K562 (cell line): Measurements from ENCODE around the gene NECAP2. TPM values are rescaled to one million over a fixed set of nuclear protein-coding genes. Genes with fewer than 3 reads are reported as not detected.

Experiments used
- CREB1 ChIP-seq, 2 experiments: sonication (generic) in 1 of 2; formaldehyde crosslinking in 1 of 2; IDR thresholded peaks; 2 replicates each; pipeline versions ENCODE4 v1.6.1 to v1.8.0; 2012 to 2022; ENCODE audit warnings: inconsistent platforms in 1 of 2, mild to moderate bottlenecking in 1 of 2, missing genetic modification reagents in 1 of 2, moderate library complexity in 1 of 2
- ETV6 ChIP-seq, 3 experiments: fragments of 150-350 bp in 1 of 3; sonication (generic) in 1 of 3; formaldehyde crosslinking in 1 of 3; IDR thresholded peaks; 2 replicates each; pipeline versions ENCODE4 v1.6.1 to v1.8.0; 2014 to 2022; ENCODE audit warnings: borderline replicate concordance in 2 of 3, low read depth in 2 of 3, antibody characterized with exemption in 1 of 3, low read length in 1 of 3, mild to moderate bottlenecking in 1 of 3, missing genetic modification reagents in 1 of 3
- KDM4B ChIP-seq, 2 experiments: fragments of 450-650 bp in 1 of 2; sonication (generic) in 1 of 2; IDR thresholded peaks; 2 replicates each; pipeline ENCODE4 v1.6.1; 2016 to 2017; ENCODE audit warnings: borderline replicate concordance in 2 of 2, antibody characterized with exemption in 1 of 2, low read depth in 1 of 2, mild to moderate bottlenecking in 1 of 2
- KHSRP ChIP-seq: fragments of 450-650 bp; IDR thresholded peaks from 2 replicates; pipeline ENCODE4 v1.6.1; 2017
- POLR3G ChIP-seq: IDR thresholded peaks from 2 replicates; pipeline ENCODE4 v1.6.1; 2011; ENCODE audit not compliant: insufficient read length, insufficient replicate concordance; ENCODE audit errors: extremely low read depth
- RBM14 ChIP-seq: fragments of 200-400 bp; formaldehyde crosslinking; IDR thresholded peaks from 2 replicates; pipeline ENCODE4 v1.6.1; 2018; ENCODE audit warnings: low read depth, mild to moderate bottlenecking, low read length, moderate library complexity, borderline replicate concordance; ENCODE audit not compliant: insufficient read depth
- TRIM28 ChIP-seq: fragments of 450-650 bp; IDR thresholded peaks from 2 replicates; pipeline ENCODE4 v1.6.1; 2017
- ZNF24 ChIP-seq: fragments of 450-650 bp; IDR thresholded peaks from 2 replicates; pipeline ENCODE4 v1.6.1; 2016
- ZNF311 ChIP-seq: fragments of 250-450 bp; sonication (Bioruptor Pico); IDR thresholded peaks from 2 replicates; pipeline ENCODE4 v1.4.0; 2020; ENCODE audit warnings: mild to moderate bottlenecking, moderate library complexity
- ZNF316 ChIP-seq: fragments of 450-650 bp; IDR thresholded peaks from 2 replicates; pipeline ENCODE4 v1.6.1; 2016
- polyA plus RNA-seq, 8 experiments: library from polyadenylated mRNA; depleted of rRNA in 4 of 8; stranded (reverse) in 5 of 8; unstranded in 3 of 8; fragments of >200 nt; fragmentation: Nextera tagmentation in 2 of 8; fragmentation: Illumina TruSeq in 1 of 8; extraction: Ambion mirVana in 2 of 8; extraction: Trizol in 1 of 8; gene quantifications; 2 replicates each; pipeline versions ENCODE4 v1.2.1 to v1.2.3, GENCODE V29; 2011 to 2014; ENCODE audit warnings: inconsistent platforms in 1 of 8, missing spikeins in 1 of 8
- total RNA-seq, 7 experiments: library from RNA; depleted of rRNA in 6 of 7; stranded (reverse); fragments of >200 nt in 6 of 7; fragmentation: Illumina TruSeq in 2 of 7; extraction: Trizol in 2 of 7; gene quantifications; 2 replicates each; pipeline versions ENCODE4 v1.2.1 to v1.2.3, GENCODE V29; 2011 to 2021; ENCODE audit warnings: low replicate concordance in 1 of 7
- TF ChIP-seq, protein P1 (sequence below): fragments of 250-450 bp; sonication (Bioruptor Pico); IDR thresholded peaks from 2 replicates; pipeline ENCODE4 v1.5.0; 2021; ENCODE audit warnings: mild to moderate bottlenecking, moderate library complexity
- TF ChIP-seq, protein P2 (sequence below): fragments of 200-600 bp; sonication (generic); IDR thresholded peaks from one replicate; pipeline ENCODE4 v1.6.1; 2012; ENCODE audit warnings: mild to moderate bottlenecking, low read depth, low read length, inconsistent platforms

The NECAP2 gene
- total and polyA plus RNA-seq, 9 of the 15 experiments (the other 6 are each of a cell fraction or from before 2014, with no cell fraction given): 22.7 to 107 (median 79.2) TPM

DNA sequence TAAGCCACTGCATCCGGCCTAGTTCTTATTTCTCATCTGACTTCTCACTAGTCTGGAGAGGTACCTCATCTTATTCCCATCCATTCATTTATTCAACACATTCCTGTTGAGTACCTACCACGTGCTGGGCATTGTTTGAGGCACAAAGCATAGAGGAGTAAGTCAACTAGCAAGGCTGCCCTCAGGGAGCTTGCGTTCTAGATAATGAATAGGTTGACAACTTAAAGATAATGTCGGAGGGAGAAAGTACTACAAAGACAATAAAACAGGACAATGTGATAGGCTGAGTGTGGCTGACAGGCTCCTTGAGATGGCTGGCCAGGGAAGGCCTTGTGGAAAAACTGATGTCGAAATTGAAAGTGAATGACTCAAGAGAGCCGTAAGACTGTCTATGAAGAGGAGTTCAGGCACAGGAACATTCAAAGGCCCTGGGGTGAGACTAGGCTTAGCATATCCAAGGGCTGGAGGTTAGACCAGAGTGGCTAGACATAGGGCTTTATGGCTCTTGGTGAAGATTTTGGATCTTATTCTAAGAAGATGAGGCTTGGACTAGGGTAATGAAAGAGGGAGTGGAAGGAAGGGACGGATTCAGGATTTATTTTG, 21.6 kb upstream of the NECAP2 start (continued):
- TF ChIP-seq ZNF24: 0 out of 2 replicates have a peak, but pooled peaks have one; percentile 41
- TF ChIP-seq, protein P1, sequence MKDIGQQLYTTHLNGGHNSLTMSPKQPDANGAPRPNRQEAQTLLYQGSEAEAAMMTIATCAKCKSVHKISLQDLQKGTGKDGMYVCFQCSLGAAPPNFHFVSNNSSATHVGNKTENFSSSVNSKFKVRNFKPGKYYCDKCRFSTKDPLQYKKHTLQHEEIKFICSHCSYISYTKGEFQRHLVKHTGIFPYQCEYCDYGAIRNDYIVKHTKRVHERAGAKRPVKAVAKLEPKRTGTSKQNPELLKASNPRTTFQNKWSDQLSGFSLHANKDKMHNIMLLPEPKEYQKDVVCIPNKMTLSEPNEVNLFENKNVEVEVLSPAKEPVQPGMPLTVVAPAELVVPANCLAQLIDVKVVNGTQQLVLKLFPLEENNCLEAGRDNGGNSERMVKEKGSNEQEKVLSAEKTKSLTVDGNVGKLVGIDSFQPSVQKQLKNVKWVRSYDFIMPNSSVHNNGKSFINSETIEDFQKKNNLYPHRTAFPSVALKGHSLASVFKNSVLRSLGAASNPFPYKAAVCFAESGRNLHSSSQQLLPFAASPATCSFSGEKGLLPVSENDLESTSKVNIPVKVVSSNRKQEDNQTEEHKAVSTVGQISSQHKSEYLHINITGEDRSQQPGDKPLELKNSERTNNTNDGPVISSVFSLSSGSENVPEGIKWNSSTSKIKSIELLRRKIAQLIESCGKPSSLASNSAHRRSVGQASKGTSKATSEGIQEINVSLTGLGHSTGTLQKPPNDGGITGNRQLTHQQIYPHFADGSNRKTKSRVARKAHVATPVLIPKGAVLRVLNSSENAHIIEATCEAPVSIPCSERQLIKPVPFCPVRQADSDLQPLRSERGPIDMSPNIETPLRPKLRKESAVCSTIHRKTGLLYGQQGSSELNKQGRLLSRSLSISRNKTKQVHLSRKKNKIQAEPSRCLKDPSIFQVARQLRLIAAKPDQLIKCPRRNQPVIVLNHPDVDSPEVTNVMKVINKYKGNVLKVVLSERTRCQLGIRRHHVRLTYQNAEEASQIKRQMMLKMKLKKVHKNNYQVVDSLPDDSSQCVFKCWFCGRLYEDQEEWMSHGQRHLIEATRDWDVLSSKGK (CRISPR knock-in tag): no peak
- TF ChIP-seq RBM14: no peak
- TF ChIP-seq ZNF316: peak; percentile 77
- TF ChIP-seq ETV6 (IDR thresholded peaks at IDR 0.05; ENCODE audit: borderline replicate concordance in 1 of 2, low read depth in 2 of 2, low read length in 1 of 2): no peak
- no peak for TF ChIP-seq ETV6 (CRISPR knock-in tag; IDR thresholded peaks at IDR 0.05; ENCODE audit: borderline replicate concordance)
- 0 out of 2 replicates have a peak, but pooled peaks have one; percentile 46 for TF ChIP-seq TRIM28
- no peak for TF ChIP-seq CREB1 (IDR thresholded peaks at IDR 0.05)
- TF ChIP-seq CREB1 (CRISPR knock-in tag; IDR thresholded peaks at IDR 0.05): no peak
- no peak for TF ChIP-seq KHSRP
- no peak for TF ChIP-seq KDM4B (IDR thresholded peaks at IDR 0.05; ENCODE audit: borderline replicate concordance in 2 of 2, low read depth in 1 of 2)
- TF ChIP-seq, protein P2, sequence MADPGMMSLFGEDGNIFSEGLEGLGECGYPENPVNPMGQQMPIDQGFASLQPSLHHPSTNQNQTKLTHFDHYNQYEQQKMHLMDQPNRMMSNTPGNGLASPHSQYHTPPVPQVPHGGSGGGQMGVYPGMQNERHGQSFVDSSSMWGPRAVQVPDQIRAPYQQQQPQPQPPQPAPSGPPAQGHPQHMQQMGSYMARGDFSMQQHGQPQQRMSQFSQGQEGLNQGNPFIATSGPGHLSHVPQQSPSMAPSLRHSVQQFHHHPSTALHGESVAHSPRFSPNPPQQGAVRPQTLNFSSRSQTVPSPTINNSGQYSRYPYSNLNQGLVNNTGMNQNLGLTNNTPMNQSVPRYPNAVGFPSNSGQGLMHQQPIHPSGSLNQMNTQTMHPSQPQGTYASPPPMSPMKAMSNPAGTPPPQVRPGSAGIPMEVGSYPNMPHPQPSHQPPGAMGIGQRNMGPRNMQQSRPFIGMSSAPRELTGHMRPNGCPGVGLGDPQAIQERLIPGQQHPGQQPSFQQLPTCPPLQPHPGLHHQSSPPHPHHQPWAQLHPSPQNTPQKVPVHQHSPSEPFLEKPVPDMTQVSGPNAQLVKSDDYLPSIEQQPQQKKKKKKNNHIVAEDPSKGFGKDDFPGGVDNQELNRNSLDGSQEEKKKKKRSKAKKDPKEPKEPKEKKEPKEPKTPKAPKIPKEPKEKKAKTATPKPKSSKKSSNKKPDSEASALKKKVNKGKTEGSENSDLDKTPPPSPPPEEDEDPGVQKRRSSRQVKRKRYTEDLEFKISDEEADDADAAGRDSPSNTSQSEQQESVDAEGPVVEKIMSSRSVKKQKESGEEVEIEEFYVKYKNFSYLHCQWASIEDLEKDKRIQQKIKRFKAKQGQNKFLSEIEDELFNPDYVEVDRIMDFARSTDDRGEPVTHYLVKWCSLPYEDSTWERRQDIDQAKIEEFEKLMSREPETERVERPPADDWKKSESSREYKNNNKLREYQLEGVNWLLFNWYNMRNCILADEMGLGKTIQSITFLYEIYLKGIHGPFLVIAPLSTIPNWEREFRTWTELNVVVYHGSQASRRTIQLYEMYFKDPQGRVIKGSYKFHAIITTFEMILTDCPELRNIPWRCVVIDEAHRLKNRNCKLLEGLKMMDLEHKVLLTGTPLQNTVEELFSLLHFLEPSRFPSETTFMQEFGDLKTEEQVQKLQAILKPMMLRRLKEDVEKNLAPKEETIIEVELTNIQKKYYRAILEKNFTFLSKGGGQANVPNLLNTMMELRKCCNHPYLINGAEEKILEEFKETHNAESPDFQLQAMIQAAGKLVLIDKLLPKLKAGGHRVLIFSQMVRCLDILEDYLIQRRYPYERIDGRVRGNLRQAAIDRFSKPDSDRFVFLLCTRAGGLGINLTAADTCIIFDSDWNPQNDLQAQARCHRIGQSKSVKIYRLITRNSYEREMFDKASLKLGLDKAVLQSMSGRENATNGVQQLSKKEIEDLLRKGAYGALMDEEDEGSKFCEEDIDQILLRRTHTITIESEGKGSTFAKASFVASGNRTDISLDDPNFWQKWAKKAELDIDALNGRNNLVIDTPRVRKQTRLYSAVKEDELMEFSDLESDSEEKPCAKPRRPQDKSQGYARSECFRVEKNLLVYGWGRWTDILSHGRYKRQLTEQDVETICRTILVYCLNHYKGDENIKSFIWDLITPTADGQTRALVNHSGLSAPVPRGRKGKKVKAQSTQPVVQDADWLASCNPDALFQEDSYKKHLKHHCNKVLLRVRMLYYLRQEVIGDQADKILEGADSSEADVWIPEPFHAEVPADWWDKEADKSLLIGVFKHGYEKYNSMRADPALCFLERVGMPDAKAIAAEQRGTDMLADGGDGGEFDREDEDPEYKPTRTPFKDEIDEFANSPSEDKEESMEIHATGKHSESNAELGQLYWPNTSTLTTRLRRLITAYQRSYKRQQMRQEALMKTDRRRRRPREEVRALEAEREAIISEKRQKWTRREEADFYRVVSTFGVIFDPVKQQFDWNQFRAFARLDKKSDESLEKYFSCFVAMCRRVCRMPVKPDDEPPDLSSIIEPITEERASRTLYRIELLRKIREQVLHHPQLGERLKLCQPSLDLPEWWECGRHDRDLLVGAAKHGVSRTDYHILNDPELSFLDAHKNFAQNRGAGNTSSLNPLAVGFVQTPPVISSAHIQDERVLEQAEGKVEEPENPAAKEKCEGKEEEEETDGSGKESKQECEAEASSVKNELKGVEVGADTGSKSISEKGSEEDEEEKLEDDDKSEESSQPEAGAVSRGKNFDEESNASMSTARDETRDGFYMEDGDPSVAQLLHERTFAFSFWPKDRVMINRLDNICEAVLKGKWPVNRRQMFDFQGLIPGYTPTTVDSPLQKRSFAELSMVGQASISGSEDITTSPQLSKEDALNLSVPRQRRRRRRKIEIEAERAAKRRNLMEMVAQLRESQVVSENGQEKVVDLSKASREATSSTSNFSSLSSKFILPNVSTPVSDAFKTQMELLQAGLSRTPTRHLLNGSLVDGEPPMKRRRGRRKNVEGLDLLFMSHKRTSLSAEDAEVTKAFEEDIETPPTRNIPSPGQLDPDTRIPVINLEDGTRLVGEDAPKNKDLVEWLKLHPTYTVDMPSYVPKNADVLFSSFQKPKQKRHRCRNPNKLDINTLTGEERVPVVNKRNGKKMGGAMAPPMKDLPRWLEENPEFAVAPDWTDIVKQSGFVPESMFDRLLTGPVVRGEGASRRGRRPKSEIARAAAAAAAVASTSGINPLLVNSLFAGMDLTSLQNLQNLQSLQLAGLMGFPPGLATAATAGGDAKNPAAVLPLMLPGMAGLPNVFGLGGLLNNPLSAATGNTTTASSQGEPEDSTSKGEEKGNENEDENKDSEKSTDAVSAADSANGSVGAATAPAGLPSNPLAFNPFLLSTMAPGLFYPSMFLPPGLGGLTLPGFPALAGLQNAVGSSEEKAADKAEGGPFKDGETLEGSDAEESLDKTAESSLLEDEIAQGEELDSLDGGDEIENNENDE: no peak
- no peak for TF ChIP-seq ZNF311 (CRISPR knock-in tag)
- TF ChIP-seq POLR3G: no peak
